K562 (cell line): Measurements from ENCODE around the gene TNIK. TPM values are rescaled to one million over a fixed set of nuclear protein-coding genes. Genes with fewer than 3 reads are reported as not detected.

Source experiments
- ATAC-seq: fragments of 200-7000 bp; cut with Tn5 transposase; 3 replicates; pipeline ENCODE4 v1.9.1; 2020; ENCODE audit warnings: moderate library complexity
- BruUV-seq: library from RNA; stranded (reverse); fragments of 400-500 nt; replicated peaks from 2 replicates; lab custom pipeline; 2021; lab: Mats Ljungman, UMichigan
- CTCF ChIA-PET: fragments of 300-600 bp; formaldehyde crosslinking; extraction: SDS; loops from one replicate; lab custom pipeline; 2021; ENCODE audit warnings: low intra/inter-chr PET ratio; lab: Yijun Ruan, JAX
- POLR2A ChIA-PET: fragments of 300-600, 350-650 bp; sonication (Branson Sonifier 250); formaldehyde crosslinking; extraction: SDS; loops from one replicate; lab custom pipeline; 2021; ENCODE audit warnings: antibody characterized with exemption, inconsistent platforms; lab: Yijun Ruan, JAX
- DNase-seq, 4 experiments: peaks; one replicate each; pipeline versions ENCODE4 v3.0.0 to v3.0.0-alpha.2; 2011 to 2018; ENCODE audit warnings: low spot score in 3 of 4, mixed read lengths in 3 of 4; ENCODE audit errors: extremely low read depth in 1 of 4
- FAIRE-seq: peaks from 2 replicates; lab custom pipeline; 2011; peaks lifted over from hg19 to GRCh38; lab: Jason Lieb, UNC
- H2AFZ ChIP-seq: 2 replicates; pipeline ENCODE4 v1.6.0; 2011; ENCODE audit warnings: low read depth, low read length, control low read depth, inconsistent platforms
- H3K27ac ChIP-seq: fragments of 200-600 bp; 3 replicates; pipeline ENCODE4 v1.8.0; 2011; ENCODE audit warnings: low read depth, mild to moderate bottlenecking, control low read depth, inconsistent platforms, low read length, moderate library complexity, mixed read lengths; ENCODE audit errors: extremely low read depth
- H3K27me3 ChIP-seq, 2 experiments: fragments of 300-600 bp in 1 of 2; 2 replicates in 1 of 2; 3 replicates in 1 of 2; pipeline versions ENCODE4 v1.6.0 to v1.8.0; 2011; ENCODE audit warnings: inconsistent platforms in 2 of 2, low read length in 2 of 2, mild to moderate bottlenecking in 1 of 2, mixed read lengths in 1 of 2, moderate library complexity in 1 of 2; ENCODE audit not compliant: control insufficient read depth in 2 of 2, insufficient read depth in 2 of 2
- H3K36me3 ChIP-seq: fragments of 300-600 bp; 3 replicates; pipeline ENCODE4 v1.8.0; 2011; ENCODE audit warnings: mild to moderate bottlenecking, low read length, inconsistent platforms; ENCODE audit not compliant: control insufficient read depth, insufficient read depth
- H3K4me1 ChIP-seq, 2 experiments: fragments of 200-600 bp in 1 of 2; replicated peaks in 1 of 2; 2 replicates in 1 of 2; 3 replicates in 1 of 2; pipeline versions ENCODE4 v1.5.1 to v1.8.0; 2011; ENCODE audit warnings: inconsistent platforms in 2 of 2, low read length in 2 of 2, mild to moderate bottlenecking in 1 of 2, mixed read lengths in 1 of 2, moderate library complexity in 1 of 2; ENCODE audit not compliant: control insufficient read depth in 2 of 2, insufficient read depth in 2 of 2
- H3K4me2 ChIP-seq: 2 replicates; pipeline ENCODE4 v1.6.1; 2011; ENCODE audit warnings: low read length, control low read depth, inconsistent platforms, mixed read lengths; ENCODE audit not compliant: insufficient read depth
- H3K4me3 ChIP-seq: fragments of 200-600 bp; sonication (generic), shearing (Covaris generic); 2 replicates; pipeline ENCODE4 v1.5.1; 2016; ENCODE audit warnings: control low read depth, inconsistent platforms
- H3K79me2 ChIP-seq: fragments of 200-600 bp; 3 replicates; pipeline ENCODE4 v1.8.0; 2011; ENCODE audit warnings: low read length, inconsistent platforms; ENCODE audit not compliant: control insufficient read depth, insufficient read depth
- H3K9ac ChIP-seq, 2 experiments: 2 replicates each; pipeline versions ENCODE4 v1.6.0 to v1.6.1; 2011; ENCODE audit warnings: low read depth in 2 of 2, low read length in 2 of 2, control low read depth in 1 of 2, inconsistent platforms in 1 of 2, mild to moderate bottlenecking in 1 of 2, mixed read lengths in 1 of 2; ENCODE audit not compliant: insufficient read depth in 1 of 2
- H3K9me1 ChIP-seq: one replicate; pipeline ENCODE4 v1.6.0; 2011; ENCODE audit warnings: inconsistent platforms, mild to moderate bottlenecking, low read length, moderate library complexity; ENCODE audit not compliant: control insufficient read depth, insufficient read depth
- H3K9me3 ChIP-seq: replicated peaks from 2 replicates; pipeline ENCODE4 v1.5.1; 2011; ENCODE audit warnings: low read depth, low read length, inconsistent platforms; ENCODE audit not compliant: control insufficient read depth, insufficient read depth
- H4K20me1 ChIP-seq: replicated peaks from 2 replicates; pipeline ENCODE4 v1.6.1; 2011; ENCODE audit warnings: low read length, inconsistent platforms, mixed read lengths; ENCODE audit not compliant: control insufficient read depth, insufficient read depth
- ADNP ChIP-seq: fragments of 200-800 bp; sonication (Bioruptor generic); IDR thresholded peaks from 2 replicates; pipeline ENCODE4 v1.6.1; 2016; ENCODE audit warnings: missing genetic modification characterization, missing compliant biosample characterization
- BCL6 ChIP-seq: fragments of 250-450 bp; sonication (Bioruptor Pico); IDR thresholded peaks from 2 replicates; pipeline ENCODE4 v1.4.0; 2020
- CHD4 ChIP-seq: fragments of 200-600 bp; sonication (generic); IDR thresholded peaks from 3 replicates; pipeline ENCODE4 v1.6.1; 2012; ENCODE audit warnings: low read depth, mild to moderate bottlenecking, mixed read lengths, low read length, inconsistent platforms; ENCODE audit not compliant: insufficient read depth, insufficient replicate concordance, poor library complexity, severe bottlenecking
- FOXP1 ChIP-seq: sonication (generic); formaldehyde crosslinking; IDR thresholded peaks from 2 replicates; pipeline ENCODE4 v1.8.0; 2022; ENCODE audit warnings: mild to moderate bottlenecking, missing genetic modification reagents
- HDAC3 ChIP-seq: fragments of 450-650 bp; IDR thresholded peaks from 2 replicates; pipeline ENCODE4 v1.6.1; 2018; ENCODE audit warnings: borderline replicate concordance, mild to moderate bottlenecking, moderate library complexity; ENCODE audit not compliant: partially characterized antibody
- KDM2B ChIP-seq: fragments of 250-450 bp; sonication (Bioruptor Pico); IDR thresholded peaks from 2 replicates; pipeline ENCODE4 v1.8.0; 2021; ENCODE audit warnings: mild to moderate bottlenecking, moderate library complexity
- KDM5B ChIP-seq: fragments of 200-600 bp; sonication (generic); IDR thresholded peaks from 2 replicates; pipeline ENCODE4 v1.6.1; 2012; ENCODE audit warnings: low read depth, mild to moderate bottlenecking, moderate library complexity, low read length, control low read depth, inconsistent platforms; ENCODE audit not compliant: insufficient replicate concordance
- MBD1 ChIP-seq: fragments of 250-450 bp; sonication (Bioruptor Pico); IDR thresholded peaks from 2 replicates; pipeline ENCODE4 v1.8.0; 2022; ENCODE audit warnings: inconsistent platforms
- MLX ChIP-seq, 2 experiments: fragments of 450-650 bp in 1 of 2; sonication (generic) in 1 of 2; formaldehyde crosslinking; conservative IDR thresholded peaks; 2 replicates each; pipeline versions ENCODE4 v1.4.0 to v1.8.1; 2020 to 2022; ENCODE audit warnings: mild to moderate bottlenecking in 1 of 2, missing genetic modification reagents in 1 of 2
- MTA2 ChIP-seq: fragments of 450-650 bp; IDR thresholded peaks from 2 replicates; pipeline ENCODE4 v1.6.1; 2016; ENCODE audit warnings: low read depth
- NCOR1 ChIP-seq: fragments of 450-650 bp; IDR thresholded peaks from 2 replicates; pipeline ENCODE4 v1.6.1; 2016; ENCODE audit warnings: mild to moderate bottlenecking, moderate library complexity
- PHF20 ChIP-seq: fragments of 450-650 bp; IDR thresholded peaks from 2 replicates; pipeline ENCODE4 v1.6.1; 2018; ENCODE audit not compliant: partially characterized antibody
- PHTF2 ChIP-seq: fragments of 250-450 bp; sonication (Bioruptor Pico); IDR thresholded peaks from 2 replicates; pipeline ENCODE4 v1.5.0; 2021; ENCODE audit warnings: mild to moderate bottlenecking
- SIN3B ChIP-seq: fragments of 450-650 bp; IDR thresholded peaks from 2 replicates; pipeline ENCODE4 v1.6.1; 2017; ENCODE audit warnings: low read depth, mild to moderate bottlenecking, moderate library complexity
- SIRT6 ChIP-seq: IDR thresholded peaks from one replicate; pipeline ENCODE4 v1.6.1; 2012; ENCODE audit warnings: low read depth, mild to moderate bottlenecking, control low read depth, inconsistent platforms, low read length, moderate library complexity
- SMAD3 ChIP-seq: fragments of 450-650 bp; formaldehyde crosslinking; conservative IDR thresholded peaks from 2 replicates; pipeline ENCODE4 v1.4.0; 2020; ENCODE audit warnings: mild to moderate bottlenecking
- SRSF9 ChIP-seq: fragments of 200-400 bp; formaldehyde crosslinking; IDR thresholded peaks from 2 replicates; pipeline ENCODE4 v1.6.1; 2017; ENCODE audit warnings: low read depth, low read length, borderline replicate concordance
- ZC3H8 ChIP-seq: fragments of 450-650 bp; IDR thresholded peaks from 2 replicates; pipeline ENCODE4 v1.6.1; 2017
- ZFP1 ChIP-seq: fragments of 450-650 bp; formaldehyde crosslinking; IDR thresholded peaks from 2 replicates; pipeline ENCODE4 v1.4.0; 2020; ENCODE audit warnings: mild to moderate bottlenecking, mixed read lengths
- ZNF232 ChIP-seq: sonication (generic); formaldehyde crosslinking; IDR thresholded peaks from 2 replicates; pipeline ENCODE4 v1.8.0; 2022; ENCODE audit warnings: mild to moderate bottlenecking, missing genetic modification reagents
- ZNF274 ChIP-seq: IDR thresholded peaks from 2 replicates; pipeline ENCODE4 v1.6.1; 2011; ENCODE audit warnings: low read depth, mild to moderate bottlenecking, low read length, moderate library complexity, borderline replicate concordance
- ZNF589 ChIP-seq: fragments of 200-800 bp; sonication (Bioruptor generic); IDR thresholded peaks from 2 replicates; pipeline ENCODE4 v1.6.1; 2016; ENCODE audit warnings: low read depth, missing genetic modification characterization, missing compliant biosample characterization
- WGBS: fragments of 100-300 bp; shearing (Covaris generic); methylation state at CpG from one replicate; pipeline ENCODE4 v1.1.6; 2016; ENCODE audit warnings: low coverage, mixed read lengths; ENCODE audit not compliant: insufficient coverage; ENCODE audit errors: missing lambda C conversion rate; 5-methylcytosine and 5-hydroxymethylcytosine counted together
- in situ Hi-C: fragments of 300-500 bp; cut with MboI; formaldehyde crosslinking; loops from 4 replicates; pipeline ENCODE4 v1.15.0; 2018; ENCODE audit warnings: inconsistent platforms, mixed read lengths
- intact Hi-C: fragments of 100-400 bp; cut with micrococcal nuclease; formaldehyde crosslinking; loops from 2 replicates; pipeline ENCODE4 v1.14.2; 2022
- polyA plus RNA-seq, 8 experiments: library from polyadenylated mRNA; depleted of rRNA in 4 of 8; stranded (reverse) in 5 of 8; unstranded in 3 of 8; fragments of >200 nt; fragmentation: Nextera tagmentation in 2 of 8; fragmentation: Illumina TruSeq in 1 of 8; extraction: Ambion mirVana in 2 of 8; extraction: Trizol in 1 of 8; gene quantifications; 2 replicates each; pipeline versions ENCODE4 v1.2.1 to v1.2.3, GENCODE V29; 2011 to 2014; ENCODE audit warnings: inconsistent platforms in 1 of 8, missing spikeins in 1 of 8
- total RNA-seq, 7 experiments: library from RNA; depleted of rRNA in 6 of 7; stranded (reverse); fragments of >200 nt in 6 of 7; fragmentation: Illumina TruSeq in 2 of 7; extraction: Trizol in 2 of 7; gene quantifications; 2 replicates each; pipeline versions ENCODE4 v1.2.1 to v1.2.3, GENCODE V29; 2011 to 2021; ENCODE audit warnings: low replicate concordance in 1 of 7

Gene TNIK
- total and polyA plus RNA-seq, 9 of the 15 experiments (the other 6 are each of a cell fraction or from before 2014, with no cell fraction given) = 6.6 to 39.0 (median 24.7) TPM

- in situ Hi-C loops = no loop called here
Measured at GRCh38 chr3:171350364-171350763, 109.8 kb downstream of the TNIK start.

GRCh38 chr3:171349392-171349791, 110.8 kb downstream of the TNIK start:
- Histone ChIP-seq H3K4me1 (peaks cover 10 to 26% of the 10 kb centered on the region in 2 experiments), H3K27ac (no peak overlapping the region), H3K4me2 (no peak overlapping the region), H3K36me3 (no peaks in the 10 kb centered on the region; the same call in 2 of the 3 replicates), H4K20me1 (peaks cover 3% of the 10 kb centered on the region), H2AFZ (no peak overlapping the region), H3K9ac (no peak overlapping the region), H3K9me3 (no peaks in the 10 kb centered on the region), H3K4me3 (no peak overlapping the region), H3K27me3 (no peaks in the 10 kb centered on the region), H3K79me2 (peaks cover 27% of the 10 kb centered on the region), H3K9me1 (no peaks in the 10 kb centered on the region)
- DNase-seq = no peak
- no TSS peak for BruUV-seq
- ChIA-PET POLR2A (interaction anchor here (1.0 to 1.6 kb wide), 3 partner anchors 9 to 15 kb away, joined by 3 to 5 read pairs (median 3); no protein-coding TSS in a partner anchor), CTCF (no interaction called here)
- no peak for ATAC-seq
- intact Hi-C loops = no loop called here
- WGBS = 92% methylated on average over 1 of the region's 1 CpG
- peak; percentile 29 for FAIRE-seq
- in situ Hi-C loops = no loop called here
- TF ChIP-seq ZNF274 (no peak), CHD4 (no peak), BCL6 (CRISPR knock-in tag) (no peak), MLX (CRISPR knock-in tag; conservative IDR thresholded peaks at IDR 0.05) (no peak), SRSF9 (no peak), MBD1 (CRISPR knock-in tag) (no peak), FOXP1 (no peak), ZFP1 (no peak), SMAD3 (CRISPR knock-in tag) (no peak)

More at GRCh38 chr3:171350364-171350763, 109.8 kb downstream of the TNIK start:
- Histone ChIP-seq H3K4me3 (no peak overlapping the region), H3K9ac (no peak overlapping the region), H3K27me3 (no peaks in the 10 kb centered on the region), H4K20me1 (peaks cover 3% of the 10 kb centered on the region), H3K4me2 (no peak overlapping the region), H3K4me1 (peaks cover 10 to 34% of the 10 kb centered on the region in 2 experiments), H3K36me3 (no peaks in the 10 kb centered on the region; the same call in 2 of the 3 replicates), H3K9me1 (no peaks in the 10 kb centered on the region), H3K79me2 (peaks cover 26% of the 10 kb centered on the region), H3K9me3 (no peaks in the 10 kb centered on the region), H2AFZ (no peak overlapping the region), H3K27ac (no peak overlapping the region)
- ChIA-PET POLR2A (interaction anchor here (0.7 to 1.6 kb wide), 5 partner anchors 10 to 100 kb away, joined by 3 to 5 read pairs (median 3); no protein-coding TSS in a partner anchor), CTCF (no interaction called here)
- FAIRE-seq = no peak
- no peak for ATAC-seq
- DNase-seq = no peak
- BruUV-seq = no TSS peak
- intact Hi-C loops = no loop called here
- TF ChIP-seq HDAC3 (no peak), NCOR1 (no peak), SIRT6 (no peak), KDM2B (CRISPR knock-in tag) (no peak), PHF20 (no peak), SIN3B (no peak), ZNF589 (no peak), ZNF232 (CRISPR knock-in tag) (no peak), ADNP (tag) (no peak), ZC3H8 (no peak), MTA2 (no peak), PHTF2 (no peak), KDM5B (no peak)
- TF ChIP-seq, all 486 proteins: peak for 0
